ENCODE results near the gene ARVCF. TPM values are rescaled to one million over a fixed set of nuclear protein-coding genes. Genes with fewer than 3 reads are reported as not detected.

Gene ARVCF
- total and polyA plus RNA-seq, 9 of the 15 experiments (the other 6 are each of a cell fraction or from before 2014, with no cell fraction given): 0.03 to 97.4 (median 15.6) TPM

GRCh38 chr22:20013382-20013871, 3.2 kb downstream of the ARVCF start (continued):
- no peak; the same call in 1 of the 2 replicates for TF ChIP-seq TFE3 (CRISPR knock-in tag; IDR thresholded peaks at IDR 0.05)
- TF ChIP-seq CTCF (IDR thresholded peaks at IDR 0.05 in 2 of 3, conservative IDR thresholded peaks at IDR 0.05 in 1 of 3; ENCODE audit: insufficient read depth in 2 of 3, low read depth in 1 of 3, low read length in 3 of 3): peak; percentile 98 to 100 (median 99)
- no peak for TF ChIP-seq ZSCAN32 (CRISPR knock-in tag; IDR thresholded peaks at IDR 0.05)

GRCh38 chr22:20012741-20013331, 3.8 kb downstream of the ARVCF start:
- no peak for ATAC-seq
- H3K36me3 ChIP-seq (ENCODE audit: control insufficient read depth, insufficient read depth, low read length): peaks cover 13% of the 10 kb centered on the region; the same call in 2 of the 3 replicates
- H2AFZ ChIP-seq (ENCODE audit: low read depth, low read length): no peak overlapping the region
- no peak overlapping the region for H3K4me2 ChIP-seq (ENCODE audit: insufficient read depth, low read length)
- CTCF ChIA-PET (ENCODE audit: low intra/inter-chr PET ratio): interaction anchor here (0.6 to 5.7 kb wide), 5 partner anchors 42 to 290 kb away, joined by 3 to 109 read pairs (median 4); no protein-coding TSS in a partner anchor
- no peaks in the 10 kb centered on the region for H3K9me3 ChIP-seq (replicated peaks; ENCODE audit: control insufficient read depth, insufficient read depth, low read depth, low read length)
- POLR2A ChIA-PET: interaction anchor here (0.6 to 10.0 kb wide), 22 partner anchors 9 to 829 kb away, joined by 3 to 120 read pairs (median 4); partner anchors contain the start of genes RANBP1, TANGO2, TRMT2A and ZDHHC8
- H4K20me1 ChIP-seq (replicated peaks; ENCODE audit: control insufficient read depth, insufficient read depth, low read length): peaks cover 15% of the 10 kb centered on the region; the same call in 1 of the 2 replicates
- no peak for DNase-seq (ENCODE audit: extremely low read depth in 1 of 4, low spot score in 3 of 4)
- peaks cover 0 to 2% of the 10 kb centered on the region in 2 experiments; a peak in 1 of 5 replicates for H3K27me3 ChIP-seq (ENCODE audit: control insufficient read depth in 2 of 2, insufficient read depth in 2 of 2, low read length in 2 of 2)
- no peak for FAIRE-seq
- WGBS (ENCODE audit: insufficient coverage, low coverage, missing lambda C conversion rate): 89% methylated on average over 10 of the region's 10 CpGs
- H3K4me3 ChIP-seq: no peak overlapping the region
- no TSS peak for BruUV-seq (replicated peaks)
- H3K9me1 ChIP-seq (ENCODE audit: control insufficient read depth, insufficient read depth, low read length): peaks cover 29% of the 10 kb centered on the region
- peak overlapping the region in 1 of 2 experiments; percentile 77; a peak in 2 of 4 replicates for H3K9ac ChIP-seq (ENCODE audit: insufficient read depth in 1 of 2, low read depth in 2 of 2, low read length in 2 of 2)
- intact Hi-C loops (cut with micrococcal nuclease): loop anchor here (1.0 kb wide), 1 partner anchor 43 kb away; no protein-coding TSS in a partner anchor
- peaks cover 69 to 96% of the 10 kb centered on the region in 2 experiments for H3K4me1 ChIP-seq (replicated peaks in 1 of 2; ENCODE audit: control insufficient read depth in 2 of 2, insufficient read depth in 2 of 2, low read length in 2 of 2)
- in situ Hi-C loops (cut with MboI): loop anchor here (5.0 kb wide), 1 partner anchor 41 kb away; no protein-coding TSS in a partner anchor
- H3K27ac ChIP-seq (ENCODE audit: extremely low read depth, low read depth, low read length): no peak overlapping the region
- peaks cover 52% of the 10 kb centered on the region for H3K79me2 ChIP-seq (ENCODE audit: control insufficient read depth, insufficient read depth, low read length)
- no peak for TF ChIP-seq NR1H2 (CRISPR knock-in tag; IDR thresholded peaks at IDR 0.05)
- no peak for TF ChIP-seq NCOA1 (IDR thresholded peaks at IDR 0.05; ENCODE audit: low read depth)
- TF ChIP-seq NFIC (IDR thresholded peaks at IDR 0.05): no peak
- no peak for TF ChIP-seq ELF4 (CRISPR knock-in tag; IDR thresholded peaks at IDR 0.05)
- no peak for TF ChIP-seq USF2 (CRISPR knock-in tag; IDR thresholded peaks at IDR 0.05)
- no peak for TF ChIP-seq EZH2 (IDR thresholded peaks at IDR 0.05; ENCODE audit: borderline replicate concordance, low read depth, low read length)
- no peak for TF ChIP-seq TFE3 (CRISPR knock-in tag; IDR thresholded peaks at IDR 0.05)
- no peak for TF ChIP-seq FOXM1 (IDR thresholded peaks at IDR 0.05; ENCODE audit: low read depth)
- no peak for TF ChIP-seq FOXM1 (CRISPR knock-in tag; IDR thresholded peaks at IDR 0.05; ENCODE audit: low read depth)
- TF ChIP-seq ZNF696 (CRISPR knock-in tag; conservative IDR thresholded peaks at IDR 0.05): no peak
- no peak for TF ChIP-seq ZNF143 (CRISPR knock-in tag; IDR thresholded peaks at IDR 0.05)
- TF ChIP-seq COPS2 (conservative IDR thresholded peaks at IDR 0.05): no peak

Data from K562 (cell line).